GM21825 (cell line): ENCODE measurements around the gene TMEM127.
"Not testable (repeated sequence)": the region's sequence is repeated elsewhere in the genome, so short reads cannot be mapped to it uniquely, and the experiment has no call there.

Experiments used
- ATAC-seq: cut with Tn5 transposase; IDR thresholded peaks from one replicate; pipeline ENCODE4 v1.9.1; 2021; ENCODE audit warnings: mild to moderate bottlenecking, moderate library complexity; ENCODE audit not compliant: unreplicated experiment

TMEM127 gene

GRCh38 chr2:96243843-96244242 is 22.0 kb downstream of the TMEM127 start:
- ATAC-seq = no peak

- peak; percentile 75 for ATAC-seq
Measured at GRCh38 chr2:96241900-96242611, 23.7 kb downstream of the TMEM127 start.

GRCh38 chr2:96241227-96241626 is 24.6 kb downstream of the TMEM127 start:
- no peak for ATAC-seq

GRCh38 chr2:96240341-96241038 is 25.3 kb downstream of the TMEM127 start:
- ATAC-seq = no peak

GRCh38 chr2:96239745-96240264 is 26.0 kb downstream of the TMEM127 start:
- no peak for ATAC-seq

- no peak for ATAC-seq
Measured at GRCh38 chr2:96239091-96239490, 26.7 kb downstream of the TMEM127 start.

- ATAC-seq = no peak
Measured at GRCh38 chr2:96238266-96238665, 27.5 kb downstream of the TMEM127 start.

GRCh38 chr2:96236882-96237281 is 28.9 kb downstream of the TMEM127 start:
- no peak for ATAC-seq

GRCh38 chr2:96233880-96234316 is 31.9 kb downstream of the TMEM127 start:
- peak; percentile 87 for ATAC-seq

- no peak for ATAC-seq
Measured at GRCh38 chr2:96233436-96233835, 32.4 kb downstream of the TMEM127 start.

GRCh38 chr2:96231316-96231715 is 34.5 kb downstream of the TMEM127 start:
- ATAC-seq = no peak

- peak; percentile 86 for ATAC-seq
Measured at GRCh38 chr2:96225016-96225533, 40.7 kb downstream of the TMEM127 start.

GRCh38 chr2:96221106-96221505 is 44.7 kb downstream of the TMEM127 start:
- ATAC-seq = not testable (repeated sequence)

- not testable (repeated sequence) for ATAC-seq
Measured at GRCh38 chr2:96219959-96220358, 45.8 kb downstream of the TMEM127 start.

- no peak for ATAC-seq
Measured at GRCh38 chr2:96218508-96219131, 47.2 kb downstream of the TMEM127 start.

GRCh38 chr2:96214554-96214953 is 51.2 kb downstream of the TMEM127 start:
- ATAC-seq = no peak

- ATAC-seq = no peak
Measured at GRCh38 chr2:96213379-96213778, 52.4 kb downstream of the TMEM127 start.

GRCh38 chr2:96212339-96212738 is 53.5 kb downstream of the TMEM127 start:
- no peak for ATAC-seq

- ATAC-seq = no peak
Measured at GRCh38 chr2:96209729-96210085, 56.1 kb downstream of the TMEM127 start.

GRCh38 chr2:96209011-96209728 is 56.6 kb downstream of the TMEM127 start:
- no peak for ATAC-seq
